Upper lobe of left lung (tissue), 6 donors: ENCODE results near the gene PCSK5. TPM values are rescaled to one million over a fixed set of nuclear protein-coding genes. Genes with fewer than 3 reads are reported as not detected.

Experiments used
- ATAC-seq, 2 donors: fragments of 200-7000 bp; cut with Tn5 transposase; one replicate each; pipeline ENCODE4 v1.9.1; 2022; ENCODE audit warnings: mild to moderate bottlenecking in 2 of 2, moderate library complexity in 2 of 2; ENCODE audit not compliant: low FRiP score in 2 of 2
- DNase-seq, 2 donors: peaks; one replicate each; pipeline ENCODE4 v3.0.0-alpha.2; 2019 to 2020
- H3K27ac ChIP-seq, 4 donors: fragments of 200-600 bp; sonication (generic); one replicate each; pipeline ENCODE4 v1.5.1; 2016 to 2019
- H3K27me3 ChIP-seq, 4 donors: fragments of 200-600 bp; sonication (generic); one replicate each; pipeline ENCODE4 v1.5.1; 2017 to 2019
- H3K36me3 ChIP-seq, 4 donors: fragments of 200-600 bp; sonication (generic); one replicate each; pipeline ENCODE4 v1.5.1; 2016 to 2019
- H3K4me1 ChIP-seq, 4 donors: fragments of 200-600 bp; sonication (generic); one replicate each; pipeline ENCODE4 v1.5.1; 2018 to 2019
- H3K4me3 ChIP-seq, 4 donors: fragments of 200-600 bp; sonication (generic); one replicate each; pipeline ENCODE4 v1.5.1; 2017 to 2019; ENCODE audit warnings: mild to moderate bottlenecking in 2 of 4, moderate library complexity in 1 of 4
- H3K9me3 ChIP-seq, 4 donors: fragments of 200-600 bp; sonication (generic); one replicate each; pipeline ENCODE4 v1.5.1; 2018 to 2019
- EP300 ChIP-seq, 4 donors: sonication (generic); formaldehyde crosslinking; IDR thresholded peaks; one replicate each; pipeline ENCODE4 v1.5.1; 2017; ENCODE audit warnings: antibody characterized with exemption in 4 of 4, control low read depth in 2 of 4
- POLR2A ChIP-seq, 4 donors: fragments of 450-650 bp; IDR thresholded peaks; one replicate each; pipeline ENCODE4 v1.5.1; 2016 to 2017; ENCODE audit warnings: antibody characterized with exemption in 4 of 4, mild to moderate bottlenecking in 2 of 4
- POLR2AphosphoS5 ChIP-seq, 2 donors: sonication (generic); formaldehyde crosslinking; IDR thresholded peaks; one replicate each; pipeline ENCODE4 v1.5.1; 2017; ENCODE audit warnings: antibody characterized with exemption in 2 of 2
- WGBS, 2 donors: methylation state at CpG; one replicate each; pipeline ENCODE4 v1.1.5; 2017 to 2018; 5-methylcytosine and 5-hydroxymethylcytosine counted together
- total RNA-seq, 6 donors: library from RNA; depleted of rRNA in 4 of 6; stranded (reverse); fragments of >200 nt in 4 of 6; gene quantifications; one replicate each; pipeline versions ENCODE4 v1.1.0 to v1.2.1, GENCODE V29; 2016 to 2021
- TF ChIP-seq, protein P1 (sequence below), 6 experiments: fragments of 450-650 bp in 4 of 6; fragments of 200-600 bp in 2 of 6; sonication (generic) in 2 of 6; IDR thresholded peaks; one replicate each; pipeline ENCODE4 v1.5.1; 2016 to 2019; ENCODE audit warnings: antibody characterized with exemption in 6 of 6
- donor health status: DM: no; HTN: no; CAD: no; lungs with moderate emphysema.
- donor health status: DM: no; HTN: yes; CAD: no; lungs with severe emphysema.

The PCSK5 gene
- total RNA-seq, 6 donors from 2014 or later, result 12.8 to 29.2 (median 18.3) TPM

DNA sequence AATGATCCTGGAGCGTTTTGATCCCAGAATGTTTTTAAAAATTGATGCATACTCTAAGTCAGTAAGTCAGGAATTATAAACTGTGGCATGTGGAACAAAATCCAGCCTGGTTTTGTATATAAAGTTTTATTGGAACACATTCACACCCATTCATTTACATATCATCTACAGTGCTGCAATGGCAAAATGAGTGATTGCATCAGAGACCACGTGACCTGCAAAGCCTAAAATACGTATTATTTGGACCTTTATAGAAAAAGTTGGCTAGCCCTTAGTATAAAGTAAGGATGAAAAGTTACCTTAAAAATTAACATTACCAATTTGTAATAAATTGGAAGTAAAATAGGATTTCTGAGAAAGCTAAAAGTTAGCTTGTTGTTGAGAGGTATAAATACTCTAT lies 95.0 kb downstream of the PCSK5 start:
- H3K4me3 ChIP-seq, result no peak overlapping the region
- H3K36me3 ChIP-seq, result no peaks in the 10 kb centered on the region
- H3K27ac ChIP-seq, result no peak overlapping the region
- TF ChIP-seq EP300 (IDR thresholded peaks at IDR 0.05) (no peak), POLR2AphosphoS5 (IDR thresholded peaks at IDR 0.05) (no peak), POLR2A (IDR thresholded peaks at IDR 0.05) (no peak)
- TF ChIP-seq, protein P1, sequence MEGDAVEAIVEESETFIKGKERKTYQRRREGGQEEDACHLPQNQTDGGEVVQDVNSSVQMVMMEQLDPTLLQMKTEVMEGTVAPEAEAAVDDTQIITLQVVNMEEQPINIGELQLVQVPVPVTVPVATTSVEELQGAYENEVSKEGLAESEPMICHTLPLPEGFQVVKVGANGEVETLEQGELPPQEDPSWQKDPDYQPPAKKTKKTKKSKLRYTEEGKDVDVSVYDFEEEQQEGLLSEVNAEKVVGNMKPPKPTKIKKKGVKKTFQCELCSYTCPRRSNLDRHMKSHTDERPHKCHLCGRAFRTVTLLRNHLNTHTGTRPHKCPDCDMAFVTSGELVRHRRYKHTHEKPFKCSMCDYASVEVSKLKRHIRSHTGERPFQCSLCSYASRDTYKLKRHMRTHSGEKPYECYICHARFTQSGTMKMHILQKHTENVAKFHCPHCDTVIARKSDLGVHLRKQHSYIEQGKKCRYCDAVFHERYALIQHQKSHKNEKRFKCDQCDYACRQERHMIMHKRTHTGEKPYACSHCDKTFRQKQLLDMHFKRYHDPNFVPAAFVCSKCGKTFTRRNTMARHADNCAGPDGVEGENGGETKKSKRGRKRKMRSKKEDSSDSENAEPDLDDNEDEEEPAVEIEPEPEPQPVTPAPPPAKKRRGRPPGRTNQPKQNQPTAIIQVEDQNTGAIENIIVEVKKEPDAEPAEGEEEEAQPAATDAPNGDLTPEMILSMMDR (IDR thresholded peaks at IDR 0.05), result no peak
- DNase-seq (no peak), ATAC-seq (no peak)
- no peaks in the 10 kb centered on the region for H3K9me3 ChIP-seq
- 78 to 93% methylated on average over 3 of the region's 3 CpGs for WGBS, 2 donors
- H3K27me3 ChIP-seq, result no peaks in the 10 kb centered on the region
- H3K4me1 ChIP-seq, result no peaks in the 10 kb centered on the region

DNA sequence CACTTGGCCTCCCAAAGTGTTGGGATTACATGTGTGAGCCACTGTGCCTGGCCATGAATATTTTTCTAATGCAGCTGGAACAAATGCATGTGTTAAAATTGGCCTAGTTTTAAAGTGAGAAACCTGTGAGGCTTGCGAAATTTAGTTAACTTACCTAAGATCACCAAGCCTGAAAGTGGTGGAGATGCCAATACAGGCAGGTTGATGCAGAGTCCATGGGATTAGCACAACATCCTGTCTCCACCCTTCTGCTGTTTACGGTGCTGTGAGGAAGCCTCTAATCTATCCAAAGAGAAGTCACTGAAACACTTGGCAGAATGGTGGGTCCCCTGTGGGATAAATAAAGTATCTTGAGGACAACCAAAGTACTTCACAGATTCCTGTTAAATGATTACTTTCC lies 98.2 kb downstream of the PCSK5 start:
- Histone ChIP-seq H3K27me3 (no peaks in the 10 kb centered on the region), H3K27ac (no peak overlapping the region), H3K4me1 (no peaks in the 10 kb centered on the region), H3K9me3 (no peaks in the 10 kb centered on the region), H3K4me3 (no peak overlapping the region), H3K36me3 (no peaks in the 10 kb centered on the region)
- 69 to 75% methylated on average over 2 of the region's 2 CpGs for WGBS, 2 donors
- no peak for DNase-seq
- ATAC-seq, result no peak
- TF ChIP-seq EP300 (IDR thresholded peaks at IDR 0.05) (no peak), POLR2A (IDR thresholded peaks at IDR 0.05) (no peak), POLR2AphosphoS5 (IDR thresholded peaks at IDR 0.05) (no peak)

DNA sequence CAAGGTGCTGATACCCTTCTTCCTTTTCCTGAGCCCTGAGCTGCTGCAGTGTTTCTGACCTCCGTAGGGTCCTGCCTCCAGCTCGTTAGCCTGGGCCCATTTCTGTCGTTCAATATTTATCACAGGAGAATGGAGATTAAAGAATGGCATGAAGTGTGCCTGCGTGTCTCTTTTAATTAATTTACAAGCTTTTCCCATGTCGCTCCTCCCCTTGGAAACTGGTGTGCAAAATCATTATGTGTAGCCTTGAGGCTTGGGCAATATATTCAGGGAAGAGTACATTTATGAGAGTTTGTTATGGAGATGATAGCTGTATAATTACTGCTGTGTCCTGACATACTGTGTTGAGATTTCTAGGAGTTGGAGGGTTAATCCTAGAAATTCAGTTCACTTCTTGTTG lies 99.7 kb downstream of the PCSK5 start:
- Histone ChIP-seq H3K4me3 (no peak overlapping the region), H3K27me3 (no peaks in the 10 kb centered on the region), H3K9me3 (no peaks in the 10 kb centered on the region), H3K36me3 (no peaks in the 10 kb centered on the region), H3K27ac (no peak overlapping the region), H3K4me1 (no peaks in the 10 kb centered on the region)
- TF ChIP-seq, protein P1 (IDR thresholded peaks at IDR 0.05), result no peak
- TF ChIP-seq EP300 (IDR thresholded peaks at IDR 0.05), result no peak
- TF ChIP-seq POLR2AphosphoS5 (IDR thresholded peaks at IDR 0.05), result no peak
- no peak for TF ChIP-seq POLR2A (IDR thresholded peaks at IDR 0.05)
- WGBS, 2 donors, result 87 to 88% methylated on average over 5 of the region's 5 CpGs
- no peak for ATAC-seq
- DNase-seq, result no peak

DNA sequence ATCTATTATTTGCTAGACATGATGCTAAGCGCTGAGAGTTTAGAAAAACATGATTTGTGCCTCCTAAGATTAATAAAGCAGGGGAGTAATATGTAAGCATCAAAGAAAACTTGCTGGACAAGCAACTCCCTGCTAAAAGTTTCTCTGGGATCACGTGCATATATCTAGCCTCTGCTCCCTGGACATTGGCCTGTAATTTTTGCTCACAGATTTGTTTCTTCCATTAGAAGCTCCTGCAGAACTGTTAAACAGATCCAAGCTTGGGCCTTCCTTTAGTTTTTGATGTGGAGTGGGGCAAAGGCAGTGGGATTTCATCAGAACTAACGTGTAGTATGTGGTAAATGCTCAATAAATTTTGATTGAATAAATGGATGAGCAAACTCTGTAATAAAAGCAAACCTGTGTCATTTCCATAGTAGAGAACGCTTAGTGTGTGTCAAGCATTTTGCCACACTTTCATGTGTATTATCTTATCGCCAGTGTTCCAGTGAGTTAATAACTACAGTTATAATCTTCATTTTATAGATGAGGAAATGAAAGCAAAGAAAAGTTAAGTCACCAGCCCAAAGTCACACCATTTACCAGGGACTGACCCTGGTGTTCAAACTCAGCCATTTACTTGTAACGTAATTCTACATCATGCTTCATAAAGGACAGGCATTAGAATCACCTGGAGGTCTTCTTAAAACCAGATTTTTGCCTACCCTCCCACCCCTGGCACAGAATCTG lies 100.3 kb downstream of the PCSK5 start:
- ATAC-seq (no peak), DNase-seq (no peak)
- TF ChIP-seq POLR2A (IDR thresholded peaks at IDR 0.05) (no peak), EP300 (IDR thresholded peaks at IDR 0.05) (no peak), POLR2AphosphoS5 (IDR thresholded peaks at IDR 0.05) (no peak)
- TF ChIP-seq, protein P1 (IDR thresholded peaks at IDR 0.05), result no peak
- H3K27ac ChIP-seq, result no peak overlapping the region
- 82 to 90% methylated on average over 6 of the region's 6 CpGs for WGBS, 2 donors
- H3K9me3 ChIP-seq, result no peaks in the 10 kb centered on the region
- H3K27me3 ChIP-seq, result no peaks in the 10 kb centered on the region
- no peaks in the 10 kb centered on the region for H3K4me1 ChIP-seq
- no peak overlapping the region for H3K4me3 ChIP-seq
- no peaks in the 10 kb centered on the region for H3K36me3 ChIP-seq

DNA sequence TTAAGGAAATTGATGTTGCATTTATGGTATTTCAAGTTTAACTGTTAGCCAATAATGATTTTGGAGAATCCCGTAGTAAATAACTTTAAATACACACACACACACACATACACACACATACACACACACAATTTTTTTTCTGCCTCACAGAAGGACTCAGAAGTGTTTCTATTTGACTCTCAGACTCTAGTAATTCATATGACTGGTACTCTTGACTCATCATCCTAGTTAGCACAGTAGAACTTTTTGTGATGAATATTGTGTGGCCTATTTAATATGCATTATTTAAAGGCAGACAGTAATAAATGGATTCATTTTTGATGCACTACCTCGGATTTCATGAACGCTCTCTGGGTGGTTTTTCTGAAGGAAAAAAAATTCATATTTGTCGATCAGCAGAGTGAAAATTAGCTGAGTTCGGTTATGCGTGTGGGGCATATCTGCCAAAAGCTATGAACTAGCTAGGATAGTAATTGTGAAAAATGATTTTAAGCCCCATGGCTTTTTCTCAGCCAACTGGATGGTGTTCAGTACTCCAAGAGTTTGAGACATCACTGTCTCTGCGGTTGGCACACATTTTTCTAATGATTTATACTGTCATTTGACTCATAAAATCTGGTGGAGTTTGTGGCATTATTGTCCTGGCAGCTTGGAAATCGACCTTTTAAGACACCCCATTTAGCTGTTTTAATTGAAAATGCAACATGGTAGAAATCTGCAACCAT lies 102.2 kb downstream of the PCSK5 start:
- WGBS, 2 donors, result 83 to 89% methylated on average over 8 of the region's 8 CpGs
- H3K4me3 ChIP-seq, result no peak overlapping the region
- no peak for ATAC-seq
- H3K27me3 ChIP-seq, result no peaks in the 10 kb centered on the region
- no peak overlapping the region for H3K27ac ChIP-seq
- no peak for DNase-seq
- H3K9me3 ChIP-seq, result no peaks in the 10 kb centered on the region
- H3K36me3 ChIP-seq, result no peaks in the 10 kb centered on the region
- H3K4me1 ChIP-seq, result peaks cover 0 to 4% (median 0%) of the 10 kb centered on the region in 4 donors
- TF ChIP-seq, protein P1 (IDR thresholded peaks at IDR 0.05), result no peak
- TF ChIP-seq POLR2AphosphoS5 (IDR thresholded peaks at IDR 0.05), result no peak
- TF ChIP-seq EP300 (IDR thresholded peaks at IDR 0.05), result no peak
- no peak for TF ChIP-seq POLR2A (IDR thresholded peaks at IDR 0.05)
